NT2/D1 (cell line): ENCODE results near the gene RASSF7.

Experiments used
- SUZ12 ChIP-seq: IDR thresholded peaks from 2 replicates; pipeline ENCODE4 v1.6.1; 2011; ENCODE audit not compliant: insufficient read length, insufficient read depth; ENCODE audit errors: extremely low read depth
- ZNF274 ChIP-seq: IDR thresholded peaks from 2 replicates; pipeline ENCODE4 v1.6.1; 2011; ENCODE audit warnings: mild to moderate bottlenecking, low read depth, low read length

GRCh38 chr11:529728-530411 lies 30.9 kb upstream of the RASSF7 start:
- TF ChIP-seq ZNF274, result no peak
- TF ChIP-seq SUZ12, result no peak
